ENCODE data around the gene CCL20.

Gene CCL20

DNA sequence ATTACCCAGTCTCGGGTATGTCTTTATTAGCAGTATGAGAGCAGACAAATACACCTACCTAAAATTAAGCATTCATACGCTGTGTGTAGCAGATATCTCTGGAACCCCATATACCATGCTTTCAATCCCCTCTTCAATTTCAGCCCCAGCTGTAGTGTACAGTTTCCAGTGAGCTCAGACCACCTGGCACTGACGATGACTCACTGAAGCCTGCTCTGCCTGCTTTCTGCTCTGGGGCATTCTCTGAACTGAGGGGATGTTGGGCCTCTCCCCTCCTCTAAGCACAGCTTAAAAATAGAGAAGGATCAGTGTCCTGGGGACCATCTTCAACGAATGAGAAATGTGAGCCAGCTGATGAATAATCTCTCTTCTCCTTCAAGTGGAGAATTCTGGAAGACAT lies 8.7 kb upstream of the CCL20 start:
- DNase-seq = no peak

DNA sequence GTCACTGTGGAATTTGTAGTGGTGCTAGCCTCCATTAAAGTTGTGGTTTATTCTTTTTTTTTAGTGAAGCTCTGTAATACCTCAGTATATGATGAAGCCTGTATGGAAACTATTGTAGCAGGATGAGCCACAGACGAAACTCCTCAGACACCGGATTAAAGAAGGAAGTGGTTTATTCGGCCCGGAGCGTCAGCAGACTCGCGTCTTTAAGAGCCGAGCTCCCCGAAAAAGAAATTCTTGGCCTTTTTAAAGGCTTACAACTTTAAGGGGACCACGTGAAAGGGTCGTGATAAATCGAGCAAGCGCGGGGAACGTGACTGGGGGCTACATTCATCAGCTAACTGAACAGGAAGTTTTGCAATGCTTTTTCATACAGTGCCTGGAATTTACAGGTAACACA lies 8.1 kb upstream of the CCL20 start:
- DNase-seq = no peak

DNA sequence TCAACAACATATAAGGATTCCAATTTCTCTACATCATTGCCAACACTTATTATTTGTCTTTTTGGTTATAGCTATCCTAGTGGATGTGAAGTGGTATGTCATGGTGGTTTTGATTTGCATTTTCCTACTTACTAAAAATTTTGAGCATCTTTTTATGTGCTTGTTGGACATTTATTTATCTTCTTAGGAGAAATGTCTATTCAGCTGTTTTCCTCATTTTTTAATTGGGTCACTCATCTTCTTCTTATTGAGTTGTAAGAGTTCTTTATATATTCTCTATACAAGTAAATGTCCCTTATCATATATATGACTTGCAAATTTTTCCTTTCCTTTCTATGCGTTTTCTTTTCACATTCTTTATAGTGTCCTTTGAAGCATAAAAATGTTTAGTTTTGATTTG lies 4.7 kb upstream of the CCL20 start:
- DNase-seq = no peak

- no peak for DNase-seq
These were observed 1.6 kb upstream of the CCL20 start for GRCh38 chr2:227812001-227812400.

DNA sequence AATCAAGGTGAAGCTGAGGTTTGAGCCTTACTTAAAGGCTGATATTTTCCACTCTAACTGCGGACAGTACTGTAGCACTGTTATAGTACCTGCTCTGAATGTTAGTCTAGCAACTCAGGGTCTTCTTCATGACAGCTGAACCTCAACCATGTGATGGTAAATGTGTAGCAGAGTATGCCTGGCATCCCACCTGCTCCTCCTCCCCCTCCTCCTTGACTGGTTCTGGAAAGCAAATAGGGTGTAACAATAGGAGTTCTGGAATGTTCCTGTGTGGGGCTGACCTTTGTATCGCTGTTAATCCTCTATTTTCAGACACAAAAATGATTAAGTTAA lies 447 bp upstream of the CCL20 start:
- no peak for DNase-seq

DNA sequence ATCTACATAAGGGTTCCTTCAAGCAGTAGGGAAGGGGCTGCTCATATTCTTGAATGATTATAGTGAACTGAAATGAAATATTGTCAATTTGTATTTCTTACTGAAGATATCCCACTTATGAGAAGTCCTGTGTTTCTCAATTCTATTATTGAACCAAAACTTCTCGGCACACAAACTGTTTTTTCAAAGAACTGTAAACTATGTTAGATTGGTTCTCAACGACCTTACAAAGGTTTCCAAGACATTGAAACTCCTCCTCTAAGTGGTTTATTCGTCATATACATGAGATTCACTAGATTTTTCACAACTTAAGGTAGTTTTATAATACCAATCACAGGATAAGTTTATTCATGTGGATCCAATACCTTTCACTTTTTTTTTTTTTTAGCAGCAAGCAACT lies 1.4 kb downstream of the CCL20 start:
- no peak for DNase-seq

DNA sequence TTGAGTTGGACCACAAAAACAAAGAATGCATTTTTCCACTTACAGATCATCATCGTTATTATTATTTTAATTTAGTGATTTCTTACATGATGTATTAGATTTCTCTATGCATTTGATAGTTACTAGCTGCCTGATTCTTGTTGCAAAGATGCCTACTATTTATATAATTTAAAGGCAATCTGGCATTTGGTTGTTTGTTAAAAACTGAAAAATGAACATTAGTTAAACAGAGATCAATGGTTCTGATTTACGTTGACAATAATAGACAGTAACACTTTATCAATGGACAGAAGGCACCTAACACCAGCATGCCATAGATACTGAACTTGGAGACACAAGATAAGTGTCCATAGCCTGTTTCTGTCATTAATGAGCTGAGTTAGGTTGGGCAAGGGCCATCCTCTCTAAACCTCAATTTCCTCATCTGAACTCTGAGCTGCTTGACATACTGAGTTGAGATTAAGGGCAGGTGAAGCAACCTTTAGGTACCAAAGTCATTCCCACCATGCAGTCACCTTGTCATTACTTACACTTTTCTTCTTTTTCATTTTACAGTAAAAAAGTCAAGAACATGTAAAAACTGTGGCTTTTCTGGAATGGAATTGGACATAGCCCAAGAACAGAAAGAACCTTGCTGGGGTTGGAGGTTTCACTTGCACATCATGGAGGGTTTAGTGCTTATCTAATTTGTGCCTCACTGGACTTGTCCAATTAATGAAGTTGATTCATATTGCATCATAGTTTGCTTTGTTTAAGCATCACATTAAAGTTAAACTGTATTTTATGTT lies 3.1 kb downstream of the CCL20 start:
- DNase-seq = no peak

GRCh38 chr2:227817336-227817735 lies 3.7 kb downstream of the CCL20 start:
- DNase-seq = no peak

GRCh38 chr2:227817850-227818674 lies 4.4 kb downstream of the CCL20 start:
- DNase-seq = peak; percentile 41

DNA sequence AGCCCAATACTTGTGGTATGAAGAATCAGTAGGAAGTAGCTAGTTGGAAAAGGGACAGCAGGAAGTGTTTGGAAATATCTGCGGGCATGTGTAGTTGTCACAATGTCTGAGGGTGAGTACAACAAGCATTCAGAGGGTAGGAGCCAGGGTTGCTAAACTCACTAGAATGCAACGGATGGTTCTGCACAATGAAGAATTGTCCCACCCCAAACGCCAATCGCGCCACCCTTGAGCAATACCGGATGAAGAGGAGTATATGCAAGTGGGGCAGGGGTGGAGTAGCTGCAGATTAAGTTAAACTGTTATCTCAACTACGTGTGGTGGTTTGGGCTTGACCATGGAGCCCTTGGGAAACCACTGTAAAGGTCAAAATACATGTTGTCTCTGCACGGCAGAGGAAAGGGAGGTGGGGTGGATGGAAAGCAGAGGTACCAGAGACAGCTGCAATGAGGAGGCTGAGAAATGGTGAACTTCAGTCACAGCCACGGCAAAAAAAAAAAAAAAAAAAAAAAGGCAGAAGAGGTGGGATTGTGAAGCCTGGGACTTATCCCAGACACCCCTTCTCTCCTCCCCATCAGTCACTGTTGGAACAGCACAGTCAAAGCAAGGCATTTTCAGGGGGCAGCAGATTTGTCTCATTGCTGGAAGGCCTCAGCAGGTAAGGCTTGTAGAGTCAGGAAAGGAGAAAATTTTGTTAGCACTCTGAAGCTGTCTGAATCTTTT lies 5.2 kb downstream of the CCL20 start:
- no peak for DNase-seq

GRCh38 chr2:227819398-227819697 lies 5.7 kb downstream of the CCL20 start:
- DNase-seq = no peak

GRCh38 chr2:227821043-227821942 lies 7.7 kb downstream of the CCL20 start:
- DNase-seq = no peak

GRCh38 chr2:227822416-227823003 lies 8.9 kb downstream of the CCL20 start:
- DNase-seq = no peak

GRCh38 chr2:227823922-227824321 lies 10.3 kb downstream of the CCL20 start:
- DNase-seq = no peak

DNA sequence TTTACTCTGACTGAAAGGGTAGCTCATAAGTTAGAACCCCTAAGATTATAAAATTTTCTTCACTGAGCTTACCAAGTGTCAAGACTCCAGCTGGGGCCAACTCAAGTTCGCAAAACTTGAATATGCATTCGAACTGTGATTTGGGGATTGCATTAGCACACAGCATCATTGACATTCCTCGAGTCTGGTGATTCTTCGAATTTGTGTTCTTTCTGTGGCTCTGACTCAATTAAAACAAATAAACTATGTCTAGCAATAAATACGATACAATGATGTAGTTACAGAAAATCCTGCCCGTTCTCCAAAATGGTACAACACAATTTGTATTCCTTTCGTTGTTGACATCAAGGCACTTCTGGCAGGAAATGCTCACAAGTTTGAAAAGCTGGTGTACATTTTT lies 11.1 kb downstream of the CCL20 start:
- DNase-seq = no peak

GRCh38 chr2:227826019-227826521 lies 12.4 kb downstream of the CCL20 start:
- no peak for DNase-seq

DNA sequence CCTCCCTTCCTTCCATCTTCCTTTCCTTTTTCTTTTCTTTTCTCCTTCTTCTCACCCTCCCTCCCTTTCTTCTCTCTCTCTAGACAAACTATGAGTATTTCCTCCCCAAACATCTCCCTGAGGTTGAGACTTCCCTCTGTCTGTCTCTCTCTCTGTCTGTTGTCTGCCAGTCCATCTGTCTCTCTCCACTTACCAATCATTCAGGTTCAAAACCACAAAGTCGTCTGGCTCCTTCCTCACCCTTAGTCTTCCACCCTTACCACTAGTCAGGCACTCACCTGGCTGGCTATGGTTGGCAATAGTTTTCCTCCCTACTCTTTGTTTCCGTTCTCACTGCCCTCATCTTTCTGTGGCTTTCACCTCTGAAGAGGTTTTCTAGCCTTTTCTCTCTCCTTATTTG lies 12.9 kb downstream of the CCL20 start:
- no peak for DNase-seq

DNA sequence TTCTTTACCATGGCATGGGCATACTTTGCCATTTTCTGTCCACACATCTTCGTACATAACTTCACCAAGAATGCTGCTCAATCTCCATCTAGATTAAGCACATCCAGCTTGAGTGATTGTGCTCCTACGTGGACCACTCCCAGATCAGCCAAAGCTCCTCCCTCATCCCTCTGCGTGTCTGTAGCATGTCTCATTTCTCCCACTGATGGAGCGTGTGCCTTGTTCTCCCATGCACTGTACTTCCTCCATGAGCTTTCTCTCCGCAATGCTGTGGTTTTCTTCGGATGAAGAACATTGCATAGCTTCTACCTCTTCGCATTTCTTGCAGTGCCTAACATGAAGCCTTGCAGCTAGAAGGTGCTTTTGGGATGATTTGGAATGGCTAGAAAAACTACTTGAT lies 13.5 kb downstream of the CCL20 start:
- no peak for DNase-seq

GRCh38 chr2:227828477-227828912 lies 14.9 kb downstream of the CCL20 start:
- no peak for DNase-seq

DNA sequence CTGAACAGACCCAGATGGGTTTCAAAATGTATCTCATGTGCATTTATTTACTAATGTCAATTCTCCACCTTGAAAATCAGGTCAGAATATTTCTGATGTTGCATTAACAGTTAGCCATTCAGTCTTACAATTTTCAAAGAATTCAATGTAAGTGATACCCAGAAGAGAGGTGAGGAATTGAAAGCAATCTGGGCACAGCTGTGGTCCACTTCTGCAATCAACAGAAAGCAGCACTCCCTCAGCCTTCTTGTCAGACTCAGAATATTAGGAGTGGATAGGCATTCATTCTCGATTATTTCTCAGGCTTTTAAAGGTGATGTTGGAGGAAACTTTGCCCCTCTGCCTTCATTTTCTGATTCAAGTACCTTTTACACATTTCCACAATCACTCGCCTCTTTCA lies 15.7 kb downstream of the CCL20 start:
- no peak for DNase-seq

DNA sequence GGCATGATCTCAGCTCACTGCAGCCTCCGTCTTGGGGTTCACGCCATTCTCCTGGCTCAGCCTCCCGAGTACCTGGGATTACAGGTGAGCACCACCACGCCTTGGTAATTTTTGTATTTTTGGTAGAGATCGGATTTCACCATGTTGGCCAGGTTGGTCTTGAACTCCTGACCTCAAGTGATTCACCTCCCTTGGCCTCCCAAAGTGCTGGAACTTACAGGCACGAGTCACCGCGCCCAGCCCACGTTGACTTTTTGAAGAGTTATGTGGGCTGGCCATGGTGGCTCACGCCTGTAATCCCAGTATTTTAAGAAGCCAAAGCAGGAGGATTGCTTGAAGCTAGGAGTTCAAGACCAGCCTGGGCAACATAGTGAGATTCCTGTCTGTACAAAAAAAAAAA lies 20.8 kb downstream of the CCL20 start:
- DNase-seq = no peak

- DNase-seq = no peak
These were observed 21.4 kb downstream of the CCL20 start for GRCh38 chr2:227834916-227835650.

Data from activated CD4-positive, alpha-beta T cell treated with anti-CD3 and anti-CD28 coated beads for 1 hour (primary cell).